ENCODE results near the gene ASIC4. TPM values are rescaled to one million over a fixed set of nuclear protein-coding genes. Genes with fewer than 3 reads are reported as not detected.

The ASIC4 gene
- total and polyA plus RNA-seq, 2 of the 13 experiments (the other 11 are each of a cell fraction or from before 2014, with no cell fraction given): 0.03 TPM; not detected in 1

- H3K27ac ChIP-seq (ENCODE audit: extremely low read length, insufficient read depth, low read length): no peak overlapping the region
- no peak overlapping the region for H2AFZ ChIP-seq (ENCODE audit: low read length)
- WGBS (ENCODE audit: low lambda C conversion rate): 12% methylated on average over 13 of the region's 14 CpGs
- no peaks in the 10 kb centered on the region; the same call in 1 of the 2 replicates for H4K20me1 ChIP-seq (ENCODE audit: insufficient read depth, low read length)
- CTCF ChIA-PET (ENCODE audit: low intra/inter-chr PET ratio, low total read pairs): interaction anchor here (1.3 to 3.8 kb wide), 5 partner anchors 34 to 214 kb away, joined by 3 to 39 read pairs (median 5); no protein-coding TSS in a partner anchor
- H3K4me3 ChIP-seq (replicated peaks in 1 of 3; ENCODE audit: insufficient read depth in 1 of 3, low read depth in 2 of 3, low read length in 3 of 3): no peak overlapping the region
- FAIRE-seq (peak; percentile 85), ATAC-seq (peak; percentile 84), DNase-seq (ENCODE audit: low spot score) (peak; percentile 60)
- no peaks in the 10 kb centered on the region for H3K36me3 ChIP-seq (replicated peaks in 1 of 2; ENCODE audit: control insufficient read depth in 1 of 2, insufficient read depth in 2 of 2, low read length in 2 of 2)
- intact Hi-C loops (cut with micrococcal nuclease; ENCODE audit: unreplicated experiment) (loop anchor here (1.0 to 2.0 kb wide), 2 partner anchors 45 to 54 kb away; no protein-coding TSS in a partner anchor), in situ Hi-C loops (cut with HindIII; ENCODE audit: extremely low pct_ligation_motif_present, low pct_unique_long_range_greater_than_20kb) (loop anchor here (10.0 kb wide), 1 partner anchor 49 kb away; no protein-coding TSS in a partner anchor)
- no TSS peak for BruUV-seq (replicated peaks)
- H3K4me1 ChIP-seq (ENCODE audit: insufficient read depth, low read length): no peaks in the 10 kb centered on the region
- H3K79me2 ChIP-seq (ENCODE audit: insufficient read depth, low read length): no peaks in the 10 kb centered on the region
- H3K9me3 ChIP-seq (ENCODE audit: low read length): no peaks in the 10 kb centered on the region
- H3K4me2 ChIP-seq (ENCODE audit: low read depth, low read length): no peak overlapping the region
- no peak overlapping the region for H3K9ac ChIP-seq (ENCODE audit: insufficient read depth, low read depth, low read length)
- peaks cover 19 to 82% of the 10 kb centered on the region in 2 experiments for H3K27me3 ChIP-seq (ENCODE audit: control insufficient read depth in 1 of 2, insufficient read depth in 2 of 2, low read length in 2 of 2)
- POLR2A ChIA-PET: no interaction called here
- TF ChIP-seq ZNF468 (CRISPR knock-in tag; IDR thresholded peaks at IDR 0.05) (no peak), HMGXB4 (CRISPR knock-in tag; IDR thresholded peaks at IDR 0.05; ENCODE audit: borderline replicate concordance in 1 of 2, low read depth in 1 of 2) (peak in 1 of 2 experiments; percentile 30; a peak in 1 of 4 replicates), HDAC2 (CRISPR knock-in tag; IDR thresholded peaks at IDR 0.05) (no peak), SP4 (CRISPR knock-in tag; IDR thresholded peaks at IDR 0.05) (0 out of 2 replicates have a peak, but pooled peaks have one; percentile 35), CHD4 (IDR thresholded peaks at IDR 0.05; ENCODE audit: borderline replicate concordance, low read length) (no peak), SNAPC5 (CRISPR knock-in tag; IDR thresholded peaks at IDR 0.05; ENCODE audit: borderline replicate concordance) (no peak), EHMT2 (IDR thresholded peaks at IDR 0.05; ENCODE audit: borderline replicate concordance, low read depth, low read length) (no peak)
- TF ChIP-seq, protein P1, sequence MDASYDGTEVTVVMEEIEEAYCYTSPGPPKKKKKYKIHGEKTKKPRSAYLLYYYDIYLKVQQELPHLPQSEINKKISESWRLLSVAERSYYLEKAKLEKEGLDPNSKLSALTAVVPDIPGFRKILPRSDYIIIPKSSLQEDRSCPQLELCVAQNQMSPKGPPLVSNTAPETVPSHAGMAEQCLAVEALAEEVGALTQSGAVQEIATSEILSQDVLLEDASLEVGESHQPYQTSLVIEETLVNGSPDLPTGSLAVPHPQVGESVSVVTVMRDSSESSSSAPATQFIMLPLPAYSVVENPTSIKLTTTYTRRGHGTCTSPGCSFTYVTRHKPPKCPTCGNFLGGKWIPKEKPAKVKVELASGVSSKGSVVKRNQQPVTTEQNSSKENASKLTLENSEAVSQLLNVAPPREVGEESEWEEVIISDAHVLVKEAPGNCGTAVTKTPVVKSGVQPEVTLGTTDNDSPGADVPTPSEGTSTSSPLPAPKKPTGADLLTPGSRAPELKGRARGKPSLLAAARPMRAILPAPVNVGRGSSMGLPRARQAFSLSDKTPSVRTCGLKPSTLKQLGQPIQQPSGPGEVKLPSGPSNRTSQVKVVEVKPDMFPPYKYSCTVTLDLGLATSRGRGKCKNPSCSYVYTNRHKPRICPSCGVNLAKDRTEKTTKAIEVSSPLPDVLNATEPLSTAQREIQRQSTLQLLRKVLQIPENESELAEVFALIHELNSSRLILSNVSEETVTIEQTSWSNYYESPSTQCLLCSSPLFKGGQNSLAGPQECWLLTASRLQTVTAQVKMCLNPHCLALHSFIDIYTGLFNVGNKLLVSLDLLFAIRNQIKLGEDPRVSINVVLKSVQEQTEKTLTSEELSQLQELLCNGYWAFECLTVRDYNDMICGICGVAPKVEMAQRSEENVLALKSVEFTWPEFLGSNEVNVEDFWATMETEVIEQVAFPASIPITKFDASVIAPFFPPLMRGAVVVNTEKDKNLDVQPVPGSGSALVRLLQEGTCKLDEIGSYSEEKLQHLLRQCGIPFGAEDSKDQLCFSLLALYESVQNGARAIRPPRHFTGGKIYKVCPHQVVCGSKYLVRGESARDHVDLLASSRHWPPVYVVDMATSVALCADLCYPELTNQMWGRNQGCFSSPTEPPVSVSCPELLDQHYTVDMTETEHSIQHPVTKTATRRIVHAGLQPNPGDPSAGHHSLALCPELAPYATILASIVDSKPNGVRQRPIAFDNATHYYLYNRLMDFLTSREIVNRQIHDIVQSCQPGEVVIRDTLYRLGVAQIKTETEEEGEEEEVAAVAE (CRISPR knock-in tag; IDR thresholded peaks at IDR 0.05; ENCODE audit: borderline replicate concordance): no peak
- TF ChIP-seq, protein P2, sequence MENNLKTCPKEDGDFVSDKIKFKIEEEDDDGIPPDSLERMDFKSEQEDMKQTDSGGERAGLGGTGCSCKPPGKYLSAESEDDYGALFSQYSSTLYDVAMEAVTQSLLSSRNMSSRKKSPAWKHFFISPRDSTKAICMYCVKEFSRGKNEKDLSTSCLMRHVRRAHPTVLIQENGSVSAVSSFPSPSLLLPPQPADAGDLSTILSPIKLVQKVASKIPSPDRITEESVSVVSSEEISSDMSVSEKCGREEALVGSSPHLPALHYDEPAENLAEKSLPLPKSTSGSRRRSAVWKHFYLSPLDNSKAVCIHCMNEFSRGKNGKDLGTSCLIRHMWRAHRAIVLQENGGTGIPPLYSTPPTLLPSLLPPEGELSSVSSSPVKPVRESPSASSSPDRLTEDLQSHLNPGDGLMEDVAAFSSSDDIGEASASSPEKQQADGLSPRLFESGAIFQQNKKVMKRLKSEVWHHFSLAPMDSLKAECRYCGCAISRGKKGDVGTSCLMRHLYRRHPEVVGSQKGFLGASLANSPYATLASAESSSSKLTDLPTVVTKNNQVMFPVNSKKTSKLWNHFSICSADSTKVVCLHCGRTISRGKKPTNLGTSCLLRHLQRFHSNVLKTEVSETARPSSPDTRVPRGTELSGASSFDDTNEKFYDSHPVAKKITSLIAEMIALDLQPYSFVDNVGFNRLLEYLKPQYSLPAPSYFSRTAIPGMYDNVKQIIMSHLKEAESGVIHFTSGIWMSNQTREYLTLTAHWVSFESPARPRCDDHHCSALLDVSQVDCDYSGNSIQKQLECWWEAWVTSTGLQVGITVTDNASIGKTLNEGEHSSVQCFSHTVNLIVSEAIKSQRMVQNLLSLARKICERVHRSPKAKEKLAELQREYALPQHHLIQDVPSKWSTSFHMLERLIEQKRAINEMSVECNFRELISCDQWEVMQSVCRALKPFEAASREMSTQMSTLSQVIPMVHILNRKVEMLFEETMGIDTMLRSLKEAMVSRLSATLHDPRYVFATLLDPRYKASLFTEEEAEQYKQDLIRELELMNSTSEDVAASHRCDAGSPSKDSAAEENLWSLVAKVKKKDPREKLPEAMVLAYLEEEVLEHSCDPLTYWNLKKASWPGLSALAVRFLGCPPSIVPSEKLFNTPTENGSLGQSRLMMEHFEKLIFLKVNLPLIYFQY (CRISPR knock-in tag; IDR thresholded peaks at IDR 0.05; ENCODE audit: borderline replicate concordance): no peak
These were observed 38.3 kb upstream of the ASIC4 start for GRCh38 chr2:219475697-219476651.

All from HepG2 (cell line).